BJ (cell line): ENCODE measurements around the gene ASCL5. TPM values are rescaled to one million over a fixed set of nuclear protein-coding genes. Genes with fewer than 3 reads are reported as not detected.

Experiments
- CTCF ChIA-PET: fragments of 350-600 bp; formaldehyde crosslinking; extraction: SDS; loops from one replicate; lab custom pipeline; 2021; ENCODE audit warnings: antibody characterized with exemption, inconsistent platforms; lab: Yijun Ruan, JAX
- POLR2A ChIA-PET: fragments of 300-600 bp; sonication (Branson Sonifier 250); formaldehyde crosslinking; extraction: SDS; loops from one replicate; lab custom pipeline; 2021; ENCODE audit warnings: antibody characterized with exemption; lab: Charles Lee
- DNase-seq: peaks from one replicate; pipeline ENCODE4 v3.0.0-alpha.2; 2011; ENCODE audit warnings: low read depth
- H3K27me3 ChIP-seq: 2 replicates; pipeline ENCODE4 v1.6.0; 2011; ENCODE audit warnings: low read length; ENCODE audit not compliant: control insufficient read depth, insufficient read depth
- H3K36me3 ChIP-seq: 2 replicates; pipeline ENCODE4 v1.5.1; 2011; ENCODE audit warnings: low read length; ENCODE audit not compliant: control insufficient read depth, insufficient read depth
- H3K4me3 ChIP-seq: 2 replicates; pipeline ENCODE4 v1.5.1; 2011; ENCODE audit warnings: low read depth, mild to moderate bottlenecking, control low read depth, low read length
- CTCF ChIP-seq: IDR thresholded peaks from 2 replicates; pipeline ENCODE4 v1.5.1; 2011; ENCODE audit warnings: low read depth, mild to moderate bottlenecking, control low read depth, inconsistent platforms, low read length, moderate library complexity; ENCODE audit not compliant: insufficient read depth
- polyA plus RNA-seq: library from polyadenylated mRNA; depleted of rRNA; stranded (reverse); fragments of >200 nt; gene quantifications from 2 replicates; pipeline ENCODE4 v1.2.3, GENCODE V29; 2011

The ASCL5 gene
- polyA plus RNA-seq, 1 experiment = 0.06 TPM

- ChIA-PET CTCF (interaction anchor here (1.4 kb wide), 1 partner anchor 9 kb away, joined by 3 read pairs; no protein-coding TSS in a partner anchor), POLR2A (no interaction called here)
- Histone ChIP-seq H3K27me3 (peaks cover 17% of the 10 kb centered on the region), H3K36me3 (no peaks in the 10 kb centered on the region), H3K4me3 (no peak overlapping the region)
- DNase-seq = no peak
- no peak for TF ChIP-seq CTCF
Measured at GRCh38 chr1:201088901-201089525, 38.0 kb downstream of the ASCL5 start.

- no peak for DNase-seq
- ChIA-PET CTCF (interaction anchor here (1.4 kb wide), 1 partner anchor 8 kb away, joined by 3 read pairs; no protein-coding TSS in a partner anchor), POLR2A (no interaction called here)
- H3K4me3 ChIP-seq = no peak overlapping the region
- no peaks in the 10 kb centered on the region for H3K36me3 ChIP-seq
- H3K27me3 ChIP-seq = peaks cover 12% of the 10 kb centered on the region
- TF ChIP-seq CTCF = no peak
Measured at GRCh38 chr1:201088395-201088794, 38.6 kb downstream of the ASCL5 start.

GRCh38 chr1:201085902-201086735, 40.9 kb downstream of the ASCL5 start:
- ChIA-PET POLR2A (no interaction called here), CTCF (interaction anchor here (0.6 to 5.2 kb wide), 23 partner anchors 11 to 144 kb away, joined by 3 to 58 read pairs (median 5); no protein-coding TSS in a partner anchor)
- no peak for DNase-seq
- Histone ChIP-seq H3K36me3 (no peaks in the 10 kb centered on the region), H3K4me3 (no peak overlapping the region), H3K27me3 (peaks cover 11% of the 10 kb centered on the region)
- peak; percentile 85 for TF ChIP-seq CTCF

DNA sequence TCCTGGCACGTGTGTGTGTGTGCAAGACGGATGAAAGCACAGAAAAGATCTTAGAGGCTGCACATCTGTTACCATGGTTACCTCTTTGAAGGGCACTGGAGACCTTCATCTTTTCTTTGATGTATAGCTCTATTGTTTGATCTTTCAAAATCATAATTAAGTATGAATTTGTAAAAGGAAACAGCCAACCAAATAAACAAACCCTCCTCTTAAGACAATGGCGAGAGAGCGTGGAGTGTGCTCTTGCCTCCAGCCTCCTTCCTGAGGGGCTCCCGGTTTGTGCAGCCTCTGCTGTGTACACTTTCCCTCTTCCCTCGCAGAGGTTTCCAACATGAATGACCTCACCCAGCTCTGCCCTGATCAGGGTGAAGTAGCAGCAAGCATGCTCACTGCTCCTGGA, 42.7 kb downstream of the ASCL5 start:
- ChIA-PET POLR2A (no interaction called here), CTCF (interaction anchor here (0.9 to 5.2 kb wide), 4 partner anchors 23 to 138 kb away, joined by 3 to 58 read pairs (median 14); no protein-coding TSS in a partner anchor)
- Histone ChIP-seq H3K27me3 (peaks cover 10% of the 10 kb centered on the region), H3K36me3 (no peaks in the 10 kb centered on the region), H3K4me3 (no peak overlapping the region)
- no peak for TF ChIP-seq CTCF
- no peak for DNase-seq

GRCh38 chr1:201083741-201084140, 43.2 kb downstream of the ASCL5 start:
- Histone ChIP-seq H3K27me3 (peaks cover 9% of the 10 kb centered on the region), H3K36me3 (no peaks in the 10 kb centered on the region), H3K4me3 (no peak overlapping the region)
- CTCF ChIA-PET = interaction anchor here (0.9 to 5.2 kb wide), 4 partner anchors 23 to 138 kb away, joined by 3 to 58 read pairs (median 14); no protein-coding TSS in a partner anchor
- TF ChIP-seq CTCF = no peak
- POLR2A ChIA-PET = no interaction called here
- DNase-seq = no peak
